HT-29 (cell line): ENCODE results near the gene KCNN2. TPM values are rescaled to one million over a fixed set of nuclear protein-coding genes. Genes with fewer than 3 reads are reported as not detected.

Source experiments
- DNase-seq: peaks from one replicate; pipeline ENCODE4 v3.0.0-alpha.2; 2015; ENCODE audit warnings: low spot score
- total RNA-seq: library from RNA; depleted of rRNA; stranded (reverse); fragments of >200 nt; shearing (Covaris generic); gene quantifications from 2 replicates; pipeline ENCODE4 v1.2.3, GENCODE V29; 2014; rRNA removed

The KCNN2 gene
- total RNA-seq = not detected in 2 replicates

DNA sequence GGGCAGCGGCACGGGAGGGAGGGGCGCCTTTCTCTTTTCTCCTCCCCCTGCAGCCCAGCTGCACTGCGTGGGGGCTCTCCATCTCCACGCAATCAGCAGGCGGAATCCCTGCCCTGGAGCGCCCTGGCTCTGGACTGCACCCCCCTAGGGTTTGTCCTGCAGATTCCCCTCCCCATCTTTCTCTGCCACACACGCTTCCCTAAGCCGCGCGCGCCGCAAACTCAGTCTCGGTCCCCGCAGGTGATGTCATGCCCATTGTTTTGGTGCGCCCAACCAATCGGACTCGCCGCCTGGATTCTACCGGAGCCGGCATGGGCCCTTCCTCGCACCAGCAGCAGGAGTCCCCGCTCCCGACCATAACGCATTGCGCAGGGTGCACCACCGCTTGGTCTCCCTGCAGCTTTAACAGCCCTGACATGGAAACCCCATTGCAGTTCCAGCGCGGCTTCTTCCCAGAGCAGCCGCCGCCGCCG, at the start of gene KCNN2:
TSS of gene KCNN2 (plus strand) at position 347 of the 473 bp plus-strand sequence. CDS start at position 417, 70 bp downstream.
- peak; percentile 18 for DNase-seq

DNA sequence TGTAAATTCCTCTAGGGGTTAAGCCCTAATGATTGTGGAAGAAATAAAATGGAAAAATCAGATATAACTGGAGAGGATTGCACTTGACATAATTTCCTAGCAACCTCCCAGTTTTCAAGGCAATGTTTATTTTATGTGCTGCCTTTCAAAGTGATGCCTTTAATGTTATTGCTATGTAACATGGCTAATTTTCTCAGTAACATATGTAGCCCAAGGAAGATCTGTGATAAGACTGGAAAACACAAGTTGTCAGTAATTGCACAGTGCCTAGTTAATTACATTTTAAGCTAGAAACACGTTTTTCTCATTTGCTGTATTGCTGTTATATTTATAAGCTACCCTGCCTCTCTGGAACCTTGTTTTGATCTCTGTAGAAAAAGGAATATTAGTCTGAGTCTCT, 49.2 kb upstream of the KCNN2 start:
- DNase-seq = no peak

DNA sequence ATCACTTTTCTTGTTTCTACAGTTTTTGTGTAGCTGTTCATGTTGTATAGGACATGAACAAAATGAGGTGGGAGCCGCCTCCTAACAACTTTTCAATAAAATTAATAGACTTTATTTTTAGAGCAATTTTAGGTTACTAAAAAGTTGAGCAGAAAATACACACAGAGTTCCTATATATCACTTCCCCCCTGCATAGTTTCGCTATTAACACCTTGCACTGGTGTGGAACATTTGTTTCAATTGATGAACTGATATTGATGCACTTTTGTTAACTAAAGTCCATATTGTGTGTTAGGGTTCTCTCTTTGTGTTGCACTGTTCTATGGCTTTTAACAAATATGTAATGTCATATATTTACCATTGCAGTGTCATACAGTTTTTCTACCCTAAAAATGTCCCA, 47.8 kb upstream of the KCNN2 start:
- no peak for DNase-seq

DNA sequence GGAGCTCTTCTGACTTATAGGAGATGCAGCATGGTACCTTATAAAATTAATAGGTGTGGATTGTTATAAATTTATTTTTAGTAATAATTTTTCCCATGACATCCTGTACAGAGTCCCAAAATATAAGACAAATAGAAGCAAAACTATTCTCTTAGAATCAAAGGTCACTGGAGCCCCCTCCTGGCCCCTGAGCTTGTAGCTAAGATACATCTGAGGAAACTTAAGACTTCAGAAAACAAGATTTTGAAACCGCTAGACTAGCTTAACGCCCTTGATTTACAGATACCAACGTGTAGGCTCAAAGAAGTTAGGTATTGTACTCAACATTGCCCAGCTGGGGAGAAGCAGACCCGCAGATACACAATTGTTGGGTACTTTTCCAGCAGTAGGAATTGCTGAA, 45.7 kb upstream of the KCNN2 start:
- no peak for DNase-seq

- DNase-seq = no peak
Measured at GRCh38 chr5:114317751-114318150, 44.1 kb upstream of the KCNN2 start.

DNA sequence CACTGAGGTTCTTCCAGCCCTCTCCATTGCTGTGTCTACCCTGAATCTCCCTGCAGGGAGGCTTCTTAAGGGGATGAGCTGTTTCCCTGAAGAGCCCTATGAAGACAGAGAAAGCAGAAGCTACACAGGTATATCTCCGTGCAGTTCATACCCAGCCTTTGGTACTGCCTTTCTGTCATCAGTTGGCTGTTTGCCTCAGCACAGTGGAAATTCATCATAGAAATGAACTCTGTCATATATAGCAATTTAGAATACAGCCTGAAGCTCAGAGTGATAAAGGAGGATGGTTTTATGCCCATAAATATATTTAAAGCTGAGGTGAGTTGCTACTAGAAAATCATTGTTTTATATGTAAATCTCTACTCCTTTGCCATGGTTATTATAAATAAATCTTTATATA, 42.6 kb upstream of the KCNN2 start:
- DNase-seq = no peak

DNA sequence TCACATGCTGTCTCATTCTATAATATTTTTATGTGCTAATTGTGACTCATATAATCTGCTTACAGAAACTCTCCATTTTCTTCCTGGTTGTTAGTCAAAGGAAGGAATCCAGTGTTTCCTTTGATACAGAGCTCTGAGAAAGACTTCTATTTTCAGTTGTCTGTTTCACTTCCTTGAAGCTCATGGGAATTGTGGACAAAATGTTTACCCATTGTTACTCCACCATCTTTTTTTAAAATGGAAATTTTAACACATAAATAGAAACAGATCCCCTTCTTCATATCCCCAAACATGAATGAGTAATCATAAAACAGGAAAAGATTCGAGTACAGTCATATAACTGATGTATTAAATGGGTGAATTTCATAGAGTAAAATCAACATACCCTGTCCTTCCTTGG, 42.0 kb upstream of the KCNN2 start:
- no peak for DNase-seq

DNA sequence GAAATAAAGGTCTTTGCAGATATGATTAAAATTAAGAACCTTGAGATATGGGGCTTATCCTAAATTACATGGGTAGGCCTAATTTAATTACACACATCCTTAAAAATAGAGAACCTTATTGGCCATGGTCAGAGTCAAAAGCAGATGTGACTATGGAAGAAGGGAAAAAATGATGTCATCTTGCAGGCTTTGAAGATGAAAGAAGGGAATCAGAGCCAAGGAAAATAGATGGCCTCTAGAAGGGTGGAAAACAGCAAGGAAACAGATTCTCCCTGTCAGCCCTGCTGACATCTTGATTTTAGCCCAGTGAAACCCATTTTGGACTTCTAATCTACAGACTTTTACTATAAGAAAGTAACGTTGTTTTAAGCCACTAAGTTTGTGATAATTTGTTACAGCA, 37.6 kb upstream of the KCNN2 start:
- no peak for DNase-seq

GRCh38 chr5:114325541-114325940, 36.3 kb upstream of the KCNN2 start:
- DNase-seq = no peak

DNA sequence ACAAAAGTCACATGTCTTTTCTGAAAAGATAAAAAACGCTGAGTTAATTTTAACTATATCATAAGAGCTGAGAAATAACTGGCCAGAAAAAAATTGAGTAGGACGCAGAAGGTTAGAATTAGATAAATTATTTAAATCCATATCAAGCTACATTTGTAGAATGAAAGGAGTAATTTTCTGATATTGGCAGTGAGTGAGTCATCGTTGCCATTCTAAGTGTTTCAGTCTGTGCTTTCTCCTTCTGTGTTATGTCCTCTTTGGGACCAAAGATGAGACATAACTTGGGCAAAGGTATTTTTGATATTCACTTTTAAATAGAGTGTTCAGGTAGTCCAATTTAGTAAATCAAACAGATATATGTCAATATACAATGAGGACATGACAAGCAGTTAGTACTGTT, 34.4 kb upstream of the KCNN2 start:
- DNase-seq = no peak

GRCh38 chr5:114327987-114328386, 33.9 kb upstream of the KCNN2 start:
- DNase-seq = no peak

DNA sequence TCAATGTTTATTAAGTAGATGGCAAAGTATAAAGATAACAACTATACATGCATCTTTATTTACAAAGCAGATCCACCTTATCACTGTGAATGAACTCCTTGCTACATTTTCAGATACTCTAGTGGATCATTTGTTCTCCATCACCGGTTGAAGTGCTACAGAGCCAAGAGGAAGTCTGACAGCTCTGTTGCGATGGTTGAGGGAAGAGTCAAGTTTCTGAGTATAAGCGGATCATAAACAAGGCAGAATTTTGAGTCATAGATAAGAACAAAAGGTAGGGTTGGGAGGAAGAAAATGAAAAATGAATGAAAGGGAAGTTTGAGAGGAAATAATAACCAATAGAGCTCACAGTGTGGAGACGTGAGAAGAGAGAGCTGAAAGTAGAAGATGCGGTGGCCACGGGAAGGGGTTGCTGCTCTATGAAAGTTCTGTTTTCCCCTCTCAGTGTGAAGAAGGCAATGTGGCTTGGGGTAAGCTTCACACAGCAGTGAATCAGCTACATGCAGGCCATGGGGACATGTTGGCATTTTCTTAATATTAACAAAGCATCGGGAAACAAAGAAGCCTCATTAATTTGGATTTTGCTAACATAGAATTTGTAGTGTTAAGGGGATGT, 30.8 kb upstream of the KCNN2 start:
- DNase-seq = no peak

DNA sequence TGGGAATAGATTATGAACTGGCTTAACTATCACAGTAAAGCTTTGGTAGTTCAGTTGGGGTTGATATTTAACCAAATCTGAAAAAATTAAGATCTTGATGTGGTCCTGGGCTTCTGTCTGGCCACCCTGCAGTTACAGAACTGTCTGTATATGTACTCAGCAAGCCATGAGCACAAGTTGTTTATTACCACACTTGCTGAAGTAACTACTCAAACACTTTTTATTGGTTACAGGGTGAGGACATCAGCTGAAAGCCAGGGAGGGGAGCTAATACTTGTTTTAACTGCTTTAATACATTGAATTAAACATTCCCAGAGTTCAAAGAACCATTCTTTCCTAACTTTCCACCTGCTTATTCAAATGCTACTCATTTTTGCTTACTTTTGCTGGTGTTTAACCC, 29.4 kb upstream of the KCNN2 start:
- DNase-seq = no peak

DNA sequence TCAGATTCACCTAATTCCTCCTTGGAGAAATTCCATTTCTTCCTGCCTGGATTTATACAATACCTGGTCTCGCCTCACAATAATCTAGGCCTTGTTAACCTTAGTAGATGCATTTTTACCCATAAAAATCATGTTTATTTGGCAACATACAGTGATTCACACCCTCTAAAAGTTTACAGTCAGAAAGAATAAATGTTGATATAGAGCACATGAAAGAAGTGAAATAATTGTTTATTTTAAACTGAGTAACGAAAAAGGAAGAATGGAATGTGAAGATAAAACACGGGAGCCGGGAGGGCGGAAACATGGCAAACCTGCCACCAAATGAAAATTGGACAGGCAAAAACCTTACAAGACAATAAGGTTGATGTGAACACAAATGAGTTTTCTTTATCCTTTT, 28.9 kb upstream of the KCNN2 start:
- no peak for DNase-seq

DNA sequence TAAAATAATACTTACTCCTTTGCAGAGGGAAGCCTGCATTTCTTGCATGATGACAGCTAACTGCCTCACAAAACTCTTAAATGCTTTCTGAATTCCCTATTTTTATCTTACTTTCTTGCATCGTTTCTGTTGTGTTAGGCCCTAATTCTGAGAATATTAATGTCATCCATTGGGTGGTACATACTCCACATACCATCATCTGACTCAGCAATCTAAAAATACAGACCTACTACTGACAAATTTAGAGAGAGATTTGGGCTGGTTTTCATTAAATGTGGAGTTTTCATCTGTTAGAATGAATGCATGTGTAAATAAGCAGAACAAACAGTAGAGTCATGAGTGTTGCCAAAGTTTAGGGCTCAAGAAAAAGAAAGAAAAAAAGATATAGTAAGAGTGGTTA, 26.5 kb upstream of the KCNN2 start:
- DNase-seq = no peak

DNA sequence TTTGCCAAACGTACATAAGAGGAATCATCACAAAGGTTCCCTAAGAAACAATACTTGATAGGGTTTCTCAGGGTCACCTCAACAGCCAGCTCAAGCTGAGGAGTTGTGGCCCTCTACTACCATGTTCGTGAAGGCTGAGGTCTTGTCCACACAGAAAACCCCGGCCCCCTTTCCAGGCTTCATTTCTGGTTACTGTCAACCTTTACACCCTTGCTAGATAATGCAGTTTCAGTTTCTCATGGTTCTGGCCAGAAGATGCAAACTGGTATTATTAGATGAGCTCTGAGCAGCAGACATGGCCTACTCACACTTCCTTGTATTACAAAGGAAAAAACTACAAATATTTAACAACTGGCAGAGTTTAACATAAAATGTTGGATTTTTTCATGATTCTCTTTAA, 22.8 kb upstream of the KCNN2 start:
- DNase-seq = no peak

DNA sequence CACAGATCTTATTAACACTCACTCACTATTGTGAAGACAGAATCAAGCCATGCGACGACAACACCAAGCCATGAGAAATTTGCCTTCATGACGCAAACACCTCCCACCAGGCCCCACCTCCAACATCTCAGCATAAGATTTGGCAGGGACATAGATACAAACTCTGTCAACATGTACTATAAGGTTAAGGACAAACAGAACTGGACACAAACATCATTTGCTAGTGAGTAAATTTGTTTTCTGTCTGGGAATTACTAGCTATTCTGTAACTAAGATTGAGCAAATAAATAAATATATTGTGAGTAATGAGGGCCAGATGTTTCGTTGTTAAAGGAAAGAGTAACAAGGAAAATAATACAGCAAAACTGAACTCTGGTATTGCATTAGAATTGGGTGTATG, 15.7 kb upstream of the KCNN2 start:
- no peak for DNase-seq

GRCh38 chr5:114355086-114355830, 6.6 kb upstream of the KCNN2 start:
- DNase-seq = no peak

DNA sequence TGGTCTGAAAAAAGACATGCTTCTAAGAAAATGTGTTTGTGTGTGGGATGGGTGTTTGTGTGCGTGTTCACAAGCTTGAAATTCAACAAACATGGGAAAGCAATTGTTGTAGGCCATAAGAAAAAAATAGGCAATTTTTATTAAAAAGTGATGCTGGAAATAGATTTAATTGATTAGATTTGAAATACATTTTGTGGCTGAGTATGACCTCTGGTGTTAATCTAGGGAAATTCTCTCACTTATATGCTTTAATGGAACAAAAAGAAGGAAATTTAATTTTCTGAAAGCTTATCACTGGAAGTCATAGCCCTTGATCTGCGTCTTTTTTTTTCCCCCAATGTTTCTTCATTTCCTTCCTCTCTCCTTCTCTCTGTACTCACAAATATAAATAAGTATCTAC, 3.5 kb upstream of the KCNN2 start:
- no peak for DNase-seq

DNA sequence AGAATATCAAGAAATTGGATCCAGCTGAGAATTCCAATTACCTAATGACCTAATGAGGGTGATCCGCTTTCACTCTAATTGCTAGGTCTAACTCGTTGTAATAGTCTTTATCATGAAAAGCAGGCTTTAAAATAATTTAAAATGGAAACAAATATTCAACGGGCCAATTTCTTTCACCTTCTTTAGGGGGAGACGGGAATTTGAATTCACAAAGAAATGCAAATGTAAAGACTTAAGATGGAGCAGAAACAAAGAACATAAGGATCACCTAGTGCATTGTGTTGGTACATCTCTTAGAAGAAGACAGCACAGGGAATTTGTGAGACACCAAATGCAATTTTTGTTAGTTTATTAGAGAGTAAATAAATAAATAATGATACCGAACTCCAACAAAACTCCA, 1.5 kb upstream of the KCNN2 start:
- no peak for DNase-seq

DNA sequence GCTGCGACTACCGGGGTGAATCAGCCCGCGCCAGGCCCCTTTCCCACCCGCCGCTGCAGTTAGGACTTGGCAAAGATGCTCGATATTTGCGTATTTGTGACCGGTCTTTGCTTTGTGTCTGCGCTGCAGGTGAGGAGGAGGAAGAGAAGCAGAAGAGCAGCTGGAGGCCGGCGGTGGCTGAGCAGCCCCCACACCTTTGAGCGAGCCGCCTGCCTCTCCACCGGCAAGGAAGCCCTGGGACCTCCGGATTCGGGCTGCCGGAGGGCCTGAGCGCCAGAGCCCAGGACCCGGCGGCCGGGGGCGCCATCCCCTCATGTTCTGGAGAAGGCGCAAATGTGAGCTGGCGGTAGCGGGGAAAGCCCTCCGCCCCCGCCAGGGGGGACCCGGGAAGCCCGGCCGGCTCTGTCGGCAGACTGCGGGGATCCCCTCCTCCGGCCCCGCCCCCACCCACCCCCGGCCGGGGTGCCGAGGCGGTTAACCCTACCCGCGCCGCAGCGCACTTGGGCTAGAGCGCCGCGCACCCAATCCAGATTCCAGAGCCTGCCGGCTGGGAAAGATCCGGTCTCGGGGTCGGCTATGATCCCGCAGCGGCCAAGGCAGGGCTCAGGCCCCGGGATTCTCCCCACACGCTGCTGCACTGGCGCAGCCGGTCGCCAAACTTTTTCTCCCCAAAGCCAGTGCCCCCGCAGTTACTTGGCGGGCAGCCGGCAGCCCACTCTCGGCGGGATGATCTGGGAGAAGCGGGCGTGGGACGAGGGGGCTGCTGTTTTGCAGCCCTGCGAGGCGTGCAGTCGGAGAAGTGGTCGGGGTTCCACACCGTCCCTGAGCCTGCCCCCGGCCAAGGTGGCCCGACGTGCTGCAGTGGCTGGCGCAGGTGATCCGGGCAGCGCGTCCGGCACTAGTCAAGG, 800 bp upstream of the KCNN2 start:
- DNase-seq = no peak
